D721Med (cell line): Measurements from ENCODE around the gene SERINC3.
"Not testable (repeated sequence)": the region's sequence is repeated elsewhere in the genome, so short reads cannot be mapped to it uniquely, and the experiment has no call there.

Source experiments
- DNase-seq: peaks from one replicate; pipeline ENCODE4 v3.0.0; 2011; ENCODE audit warnings: low spot score; ENCODE audit not compliant: insufficient read length
- FAIRE-seq: peaks from 2 replicates; lab custom pipeline; 2011; peaks lifted over from hg19 to GRCh38; lab: Jason Lieb, UNC
- TF ChIP-seq, protein P1 (sequence below): IDR thresholded peaks from 2 replicates; pipeline ENCODE4 v1.5.1; 2012; ENCODE audit warnings: mild to moderate bottlenecking, control low read depth; ENCODE audit not compliant: insufficient read depth; ENCODE audit errors: missing control alignments

SERINC3 gene

DNA sequence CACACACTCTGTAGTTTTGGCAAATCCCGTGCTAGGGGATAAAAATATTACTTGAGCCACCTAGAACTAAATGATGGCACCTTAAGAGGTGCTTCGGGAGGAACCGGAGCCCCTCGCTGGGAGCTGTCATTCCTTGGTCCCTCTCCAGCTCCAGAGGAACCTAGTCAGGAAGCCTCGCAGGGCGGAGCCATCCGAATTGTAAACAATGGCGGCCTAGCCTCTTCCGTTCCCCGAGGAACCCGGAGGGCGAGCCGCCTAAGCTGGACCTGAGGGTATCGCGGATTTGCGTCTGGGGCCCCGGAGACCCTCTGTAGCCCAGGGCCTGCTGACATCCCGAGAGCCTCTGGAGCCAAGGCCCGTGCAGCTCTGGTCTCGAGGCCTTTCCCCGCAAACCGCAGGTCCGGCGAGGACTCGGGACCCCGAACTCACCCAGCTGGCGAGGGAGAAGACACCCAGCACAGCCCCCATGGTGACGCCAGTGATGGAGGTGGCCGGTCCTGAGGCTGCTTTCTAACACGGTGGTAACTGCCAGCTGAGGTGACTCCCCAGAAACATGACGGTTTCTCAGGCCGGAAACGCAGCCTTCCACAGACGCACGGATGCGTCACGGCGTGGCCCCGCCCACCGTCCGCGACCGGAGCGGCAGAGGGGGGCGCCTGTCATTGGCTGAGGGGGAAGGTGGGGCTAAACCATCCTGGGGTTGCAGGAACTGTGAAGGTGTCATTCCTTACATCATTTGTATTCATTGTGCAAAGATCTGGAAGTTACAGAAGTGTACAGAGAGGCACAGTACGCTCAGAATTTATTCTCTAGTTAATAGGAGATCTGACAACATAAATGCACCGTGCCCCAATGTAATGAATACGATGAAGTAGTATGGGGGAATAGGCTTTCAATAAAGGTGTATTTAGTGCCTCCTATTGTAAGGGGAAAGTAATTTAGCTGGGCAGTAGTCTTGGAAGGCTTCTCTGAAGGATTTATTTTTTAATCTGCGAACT lies at the start of gene SERINC3:
TSS of gene SERINC3 (minus strand) at position 587 of the 998 bp plus-strand sequence. CDS start at position 468, 119 bp downstream.
- TF ChIP-seq, protein P1, sequence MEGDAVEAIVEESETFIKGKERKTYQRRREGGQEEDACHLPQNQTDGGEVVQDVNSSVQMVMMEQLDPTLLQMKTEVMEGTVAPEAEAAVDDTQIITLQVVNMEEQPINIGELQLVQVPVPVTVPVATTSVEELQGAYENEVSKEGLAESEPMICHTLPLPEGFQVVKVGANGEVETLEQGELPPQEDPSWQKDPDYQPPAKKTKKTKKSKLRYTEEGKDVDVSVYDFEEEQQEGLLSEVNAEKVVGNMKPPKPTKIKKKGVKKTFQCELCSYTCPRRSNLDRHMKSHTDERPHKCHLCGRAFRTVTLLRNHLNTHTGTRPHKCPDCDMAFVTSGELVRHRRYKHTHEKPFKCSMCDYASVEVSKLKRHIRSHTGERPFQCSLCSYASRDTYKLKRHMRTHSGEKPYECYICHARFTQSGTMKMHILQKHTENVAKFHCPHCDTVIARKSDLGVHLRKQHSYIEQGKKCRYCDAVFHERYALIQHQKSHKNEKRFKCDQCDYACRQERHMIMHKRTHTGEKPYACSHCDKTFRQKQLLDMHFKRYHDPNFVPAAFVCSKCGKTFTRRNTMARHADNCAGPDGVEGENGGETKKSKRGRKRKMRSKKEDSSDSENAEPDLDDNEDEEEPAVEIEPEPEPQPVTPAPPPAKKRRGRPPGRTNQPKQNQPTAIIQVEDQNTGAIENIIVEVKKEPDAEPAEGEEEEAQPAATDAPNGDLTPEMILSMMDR: peak; percentile 20
- peak; percentile 72 for DNase-seq
- FAIRE-seq: no peak

DNA sequence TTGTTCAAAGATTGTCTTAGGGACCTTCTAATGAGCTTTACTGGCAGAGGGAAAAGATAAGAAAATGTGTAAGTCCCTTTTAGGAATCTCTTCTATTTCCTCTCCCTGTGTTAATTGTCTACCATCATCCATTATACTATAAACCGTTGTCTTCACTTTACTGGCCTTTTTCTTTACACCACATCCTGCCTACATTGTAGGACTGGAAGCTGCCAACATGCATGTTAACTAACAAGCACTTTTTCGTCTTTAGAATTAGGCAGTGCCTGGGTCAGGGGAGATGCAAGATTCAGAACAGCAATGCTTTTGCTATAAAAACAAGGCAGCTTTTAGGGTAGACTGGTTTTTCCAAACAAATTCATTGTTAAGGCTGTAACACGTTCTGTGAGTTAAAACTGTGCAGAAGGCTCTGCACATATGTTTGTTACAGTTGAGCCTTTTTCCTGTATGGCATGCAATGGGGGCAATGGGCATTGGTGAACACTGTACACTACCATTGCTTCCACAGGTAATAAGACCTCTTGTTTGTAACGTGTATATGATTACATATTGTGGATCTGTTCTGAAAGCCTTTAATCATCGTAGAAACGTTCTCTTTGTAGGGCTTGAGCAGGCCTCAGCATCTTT lies 49.6 kb upstream of the SERINC3 start:
- FAIRE-seq: no peak

DNA sequence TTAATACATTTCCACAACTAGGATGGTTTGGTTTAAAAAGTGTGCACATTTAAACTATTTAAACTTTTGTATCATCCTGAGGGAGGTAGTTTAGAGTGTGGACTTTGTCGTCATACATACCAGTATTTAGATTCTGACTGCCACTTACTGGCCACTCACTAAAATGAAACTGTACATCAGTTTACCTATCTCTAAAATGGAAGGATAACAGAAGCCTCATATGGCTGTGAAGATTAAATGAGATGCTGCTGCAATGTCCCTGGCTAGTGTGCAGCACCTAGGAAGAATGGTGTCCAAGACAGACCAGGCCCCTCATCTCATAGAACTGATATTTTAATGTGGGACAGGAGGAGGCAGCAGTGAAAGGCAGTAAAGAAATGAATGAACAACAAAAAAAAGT lies 48.5 kb upstream of the SERINC3 start:
- FAIRE-seq (no peak), DNase-seq (no peak)
- TF ChIP-seq, protein P1: no peak

More for the DNA sequence above, 49.6 kb upstream of the SERINC3 start:
- DNase-seq: no peak
- TF ChIP-seq, protein P1: no peak

DNA sequence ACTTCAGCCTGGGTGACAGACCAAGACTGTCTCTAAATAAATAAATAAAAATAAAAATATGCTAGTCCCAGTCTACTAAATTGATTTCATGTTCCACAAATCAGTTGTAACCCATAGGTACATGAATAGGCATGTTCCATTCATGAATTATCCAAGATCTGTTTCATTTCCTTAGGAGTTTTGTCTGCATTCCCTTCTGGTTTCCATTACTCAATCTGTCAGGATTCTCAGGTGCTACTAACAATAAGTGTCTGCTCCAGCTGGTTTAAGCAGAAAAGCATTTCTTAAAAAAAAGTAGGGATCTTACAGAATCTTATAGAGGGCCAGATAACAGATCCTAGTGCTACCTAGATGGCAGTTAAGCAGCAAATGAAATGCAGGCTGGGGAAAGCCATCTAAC lies 44.9 kb upstream of the SERINC3 start:
- DNase-seq (no peak), FAIRE-seq (no peak)
- TF ChIP-seq, protein P1: no peak

DNA sequence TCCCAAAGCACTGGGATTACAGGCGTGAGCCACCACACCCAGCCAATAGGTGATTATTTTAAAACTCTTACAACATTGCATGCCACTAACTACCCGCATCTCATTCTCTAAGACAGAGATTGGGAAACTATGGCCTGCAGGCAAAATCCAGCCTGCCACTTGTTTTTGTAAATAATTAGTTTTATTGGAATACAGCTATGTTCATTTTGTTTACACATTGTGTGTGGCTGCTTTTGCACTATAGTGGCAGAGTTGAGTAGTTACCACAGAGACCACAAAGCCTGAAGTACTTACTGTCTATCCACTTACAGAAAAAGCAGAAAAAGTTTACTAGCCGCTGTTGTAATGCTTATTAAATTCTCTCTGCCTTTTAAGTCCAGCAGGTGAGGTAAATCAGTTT lies 44.1 kb upstream of the SERINC3 start:
- no peak for FAIRE-seq
- TF ChIP-seq, protein P1: no peak
- no peak for DNase-seq

DNA sequence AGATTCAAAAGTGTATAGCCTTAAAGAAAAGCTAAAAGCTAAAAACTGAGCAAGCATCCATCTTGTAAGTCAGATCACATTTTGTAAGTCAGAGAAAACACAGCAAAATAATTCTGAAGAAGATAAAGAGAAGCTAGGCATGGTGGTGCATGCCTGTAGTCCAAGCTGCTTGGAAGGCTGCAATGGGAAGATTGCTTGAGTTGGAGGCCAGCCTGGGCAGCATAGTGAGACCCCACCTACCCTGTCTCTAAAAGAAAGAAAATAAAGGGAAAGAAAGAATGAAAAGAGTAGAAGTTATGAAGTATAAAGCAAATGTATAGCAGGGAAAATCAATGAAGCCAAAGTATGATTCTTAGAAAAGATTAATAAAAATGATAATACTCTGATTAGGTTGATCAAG lies 40.0 kb upstream of the SERINC3 start:
- FAIRE-seq (no peak), DNase-seq (no peak)
- TF ChIP-seq, protein P1: no peak

DNA sequence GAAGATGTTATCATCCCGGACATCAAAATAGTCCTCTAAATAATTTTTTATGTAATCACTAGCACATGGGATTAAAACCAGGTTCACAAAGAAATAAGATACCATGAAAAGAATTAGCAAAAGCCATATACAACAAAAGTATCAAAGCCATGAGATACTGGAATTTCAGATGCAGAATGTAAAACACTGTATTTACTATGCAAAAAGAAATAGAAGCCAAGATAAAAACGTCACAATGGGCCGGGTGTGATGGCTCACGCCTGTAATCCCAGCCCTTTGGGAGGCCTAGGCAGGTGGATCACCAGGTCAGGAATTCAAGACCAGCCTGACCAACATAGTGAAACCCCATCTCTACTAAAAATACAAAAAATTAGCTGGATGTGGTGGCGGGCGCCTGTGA lies 38.9 kb upstream of the SERINC3 start:
- not testable (repeated sequence) for DNase-seq, FAIRE-seq
